OCI-LY1 (cell line): ENCODE data around the gene FXYD3.

Experiments
- H2AFZ ChIP-seq: fragments of 200-600 bp; sonication (generic), shearing (Covaris generic); 2 replicates; pipeline ENCODE4 v1.6.0; 2014; ENCODE audit warnings: antibody characterized with exemption, mild to moderate bottlenecking, low read length
- H3F3A ChIP-seq: fragments of 200-600 bp; sonication (generic), shearing (Covaris generic); 2 replicates; pipeline ENCODE4 v1.6.0; 2014; ENCODE audit warnings: mild to moderate bottlenecking, antibody characterized with exemption, low read length, moderate library complexity; ENCODE audit not compliant: insufficient read depth
- H3K27ac ChIP-seq: fragments of 200-600 bp; sonication (generic); 2 replicates; pipeline ENCODE4 v1.5.1; 2014; ENCODE audit warnings: low read length, mixed run types, mild to moderate bottlenecking, low read depth; ENCODE audit not compliant: poor library complexity, severe bottlenecking
- H3K27me3 ChIP-seq: fragments of 200-600 bp; sonication (generic); 2 replicates; pipeline ENCODE4 v1.6.0; 2014; ENCODE audit warnings: antibody characterized with exemption, mild to moderate bottlenecking, low read length, moderate library complexity; ENCODE audit not compliant: insufficient read depth
- H3K36me3 ChIP-seq: fragments of 200-600 bp; sonication (generic); 2 replicates; pipeline ENCODE4 v1.6.1; 2014; ENCODE audit warnings: mild to moderate bottlenecking, antibody characterized with exemption, low read length, moderate library complexity, mixed read lengths; ENCODE audit not compliant: insufficient read depth
- H3K4me1 ChIP-seq: fragments of 200-600 bp; sonication (generic); 2 replicates; pipeline ENCODE4 v1.5.1; 2014; ENCODE audit warnings: mild to moderate bottlenecking, low read length, moderate library complexity; ENCODE audit not compliant: insufficient read depth, severe bottlenecking
- H3K4me2 ChIP-seq: fragments of 200-600 bp; sonication (generic), shearing (Covaris generic); 2 replicates; pipeline ENCODE4 v1.6.1; 2014; ENCODE audit warnings: low read length
- H3K4me3 ChIP-seq: fragments of 200-600 bp; sonication (generic); 2 replicates; pipeline ENCODE4 v1.5.1; 2014; ENCODE audit warnings: low read length, low read depth, mild to moderate bottlenecking, mixed read lengths; ENCODE audit not compliant: poor library complexity, severe bottlenecking
- H3K79me2 ChIP-seq: fragments of 200-600 bp; shearing (Covaris generic); 2 replicates; pipeline ENCODE4 v1.6.1; 2016; ENCODE audit warnings: mixed run types, low read length, mixed read lengths; ENCODE audit not compliant: insufficient read depth
- H3K9ac ChIP-seq: fragments of 200-600 bp; sonication (generic), shearing (Covaris generic); 2 replicates; pipeline ENCODE4 v1.6.1; 2014; ENCODE audit warnings: mild to moderate bottlenecking, low read length, mixed read lengths
- H3K9me2 ChIP-seq: fragments of 200-600 bp; sonication (generic), shearing (Covaris generic); 2 replicates; pipeline ENCODE4 v1.6.1; 2014; ENCODE audit warnings: low read depth, mild to moderate bottlenecking, low read length, mixed read lengths
- H3K9me3 ChIP-seq: fragments of 200-600 bp; shearing (Covaris generic); 2 replicates; pipeline ENCODE4 v1.6.1; 2014; ENCODE audit warnings: low read length, mixed read lengths
- H4K20me1 ChIP-seq: fragments of 200-600 bp; sonication (generic), shearing (Covaris generic); 2 replicates; pipeline ENCODE4 v1.6.0; 2016; ENCODE audit warnings: mild to moderate bottlenecking, low read length; ENCODE audit not compliant: insufficient read depth
- CTCF ChIP-seq: fragments of 200-600 bp; sonication (generic), shearing (Covaris generic); IDR thresholded peaks from 2 replicates; pipeline ENCODE4 v1.5.1; 2017; ENCODE audit warnings: mild to moderate bottlenecking, antibody characterized with exemption, low read length, moderate library complexity, mixed read lengths
- EZH2 ChIP-seq: fragments of 200-600 bp; sonication (generic), shearing (Covaris generic); IDR thresholded peaks from 2 replicates; pipeline ENCODE4 v1.8.0; 2017; ENCODE audit warnings: borderline replicate concordance, mixed run types, mild to moderate bottlenecking, antibody characterized with exemption, low read length, moderate library complexity, mixed read lengths

The FXYD3 gene

DNA sequence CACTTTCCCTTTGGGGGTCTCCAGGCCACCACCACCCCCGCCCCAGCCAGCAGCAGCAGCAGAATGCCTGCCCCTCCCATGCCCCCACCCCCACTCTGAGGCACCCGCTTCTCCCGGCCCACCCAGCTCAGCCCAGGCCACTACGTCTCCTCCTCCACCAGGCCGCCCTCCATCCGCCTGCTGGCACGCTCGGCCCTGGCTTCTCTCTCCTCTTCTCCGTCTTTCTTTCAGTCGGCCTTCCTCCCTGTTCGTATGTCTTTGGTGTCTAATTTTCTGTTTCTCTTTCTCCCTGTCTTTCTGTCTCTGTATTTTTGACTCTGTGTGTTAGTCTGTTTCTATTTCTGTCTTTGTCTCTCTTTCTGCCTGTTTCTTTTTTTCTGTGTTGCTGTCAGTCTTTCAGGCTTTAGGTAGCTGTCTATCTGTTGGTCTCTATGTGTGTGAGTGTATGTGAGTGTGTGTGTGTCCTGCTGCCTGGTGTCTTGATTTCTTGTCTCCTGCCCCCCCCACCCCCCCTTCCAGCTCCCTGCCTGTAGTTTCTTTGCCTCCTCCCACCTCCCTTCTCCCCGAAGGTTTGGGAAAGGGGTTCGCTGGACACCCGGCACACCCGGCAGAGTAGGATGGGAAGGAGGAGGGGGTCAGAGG is 19.1 kb downstream of the FXYD3 start, which contains the start of gene LGI4:
TSS of gene LGI4 (minus strand) at position 459 of the 642 bp plus-strand sequence. CDS start at position 80, 379 bp downstream.
- Histone ChIP-seq H3K9ac (no peak within 1 kb of the TSS), H3K4me2 (no peak within 1 kb of the TSS), H3F3A (no peaks in the 10 kb centered on the region), H3K36me3 (no peaks in the 10 kb centered on the region), H4K20me1 (no peaks in the 10 kb centered on the region), H3K4me3 (no peak within 1 kb of the TSS), H3K9me2 (no peaks in the 10 kb centered on the region), H2AFZ (no peak within 1 kb of the TSS), H3K27me3 (no peaks in the 10 kb centered on the region; the same call in 1 of the 2 replicates), H3K4me1 (no peaks in the 10 kb centered on the region), H3K9me3 (no peaks in the 10 kb centered on the region), H3K27ac (no peak within 1 kb of the TSS), H3K79me2 (no peaks in the 10 kb centered on the region)
- TF ChIP-seq CTCF (no peak), EZH2 (no peak)

- H3K9me3 ChIP-seq = no peaks in the 10 kb centered on the region
- H3K36me3 ChIP-seq = no peaks in the 10 kb centered on the region
- TF ChIP-seq EZH2 (no peak), CTCF (peak; percentile 92)
- no peaks in the 10 kb centered on the region for H3K9me2 ChIP-seq
- no peak overlapping the region for H3K4me3 ChIP-seq
- H3F3A ChIP-seq = no peaks in the 10 kb centered on the region
- no peaks in the 10 kb centered on the region for H3K4me1 ChIP-seq
- H3K27me3 ChIP-seq = no peaks in the 10 kb centered on the region; the same call in 1 of the 2 replicates
- no peaks in the 10 kb centered on the region for H3K79me2 ChIP-seq
- no peaks in the 10 kb centered on the region for H4K20me1 ChIP-seq
- H3K4me2 ChIP-seq = no peak overlapping the region
- no peak overlapping the region for H3K9ac ChIP-seq
- no peak overlapping the region for H3K27ac ChIP-seq
- H2AFZ ChIP-seq = no peak overlapping the region
These were observed 19.8 kb downstream of the FXYD3 start for GRCh38 chr19:35135389-35135909.

DNA sequence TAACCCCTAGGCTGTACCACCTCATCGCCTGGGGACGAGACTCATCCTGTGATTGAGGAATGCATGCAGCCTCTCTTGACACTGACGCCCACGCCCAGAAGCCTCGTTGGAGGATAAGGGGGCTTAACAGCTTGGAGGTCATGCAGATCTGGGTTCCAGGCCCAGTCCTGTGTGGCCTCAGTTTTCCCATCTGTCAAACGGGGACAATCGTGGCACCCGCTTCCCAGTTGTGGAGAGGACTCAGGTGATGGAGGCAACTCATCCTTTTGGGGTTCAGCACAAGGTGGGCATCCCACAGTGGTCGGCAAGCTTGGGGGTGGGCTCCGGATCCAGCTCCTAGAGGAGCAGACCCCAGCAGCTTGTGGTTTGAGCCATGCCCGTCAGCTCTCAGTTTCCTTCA is 20.6 kb downstream of the FXYD3 start:
- no peak for TF ChIP-seq EZH2
- no peak for TF ChIP-seq CTCF
- H3K9me3 ChIP-seq = no peaks in the 10 kb centered on the region
- H3K36me3 ChIP-seq = no peaks in the 10 kb centered on the region
- H3K4me1 ChIP-seq = no peaks in the 10 kb centered on the region
- no peaks in the 10 kb centered on the region for H3K79me2 ChIP-seq
- no peaks in the 10 kb centered on the region for H4K20me1 ChIP-seq
- no peak overlapping the region for H3K27ac ChIP-seq
- H3K9ac ChIP-seq = no peak overlapping the region
- H3K9me2 ChIP-seq = no peaks in the 10 kb centered on the region
- H3K4me2 ChIP-seq = no peak overlapping the region
- H3K27me3 ChIP-seq = no peaks in the 10 kb centered on the region; the same call in 1 of the 2 replicates
- no peak overlapping the region for H2AFZ ChIP-seq
- no peak overlapping the region for H3K4me3 ChIP-seq
- H3F3A ChIP-seq = no peaks in the 10 kb centered on the region
